ENCODE measurements around the gene ADPRS.

The ADPRS gene

DNA sequence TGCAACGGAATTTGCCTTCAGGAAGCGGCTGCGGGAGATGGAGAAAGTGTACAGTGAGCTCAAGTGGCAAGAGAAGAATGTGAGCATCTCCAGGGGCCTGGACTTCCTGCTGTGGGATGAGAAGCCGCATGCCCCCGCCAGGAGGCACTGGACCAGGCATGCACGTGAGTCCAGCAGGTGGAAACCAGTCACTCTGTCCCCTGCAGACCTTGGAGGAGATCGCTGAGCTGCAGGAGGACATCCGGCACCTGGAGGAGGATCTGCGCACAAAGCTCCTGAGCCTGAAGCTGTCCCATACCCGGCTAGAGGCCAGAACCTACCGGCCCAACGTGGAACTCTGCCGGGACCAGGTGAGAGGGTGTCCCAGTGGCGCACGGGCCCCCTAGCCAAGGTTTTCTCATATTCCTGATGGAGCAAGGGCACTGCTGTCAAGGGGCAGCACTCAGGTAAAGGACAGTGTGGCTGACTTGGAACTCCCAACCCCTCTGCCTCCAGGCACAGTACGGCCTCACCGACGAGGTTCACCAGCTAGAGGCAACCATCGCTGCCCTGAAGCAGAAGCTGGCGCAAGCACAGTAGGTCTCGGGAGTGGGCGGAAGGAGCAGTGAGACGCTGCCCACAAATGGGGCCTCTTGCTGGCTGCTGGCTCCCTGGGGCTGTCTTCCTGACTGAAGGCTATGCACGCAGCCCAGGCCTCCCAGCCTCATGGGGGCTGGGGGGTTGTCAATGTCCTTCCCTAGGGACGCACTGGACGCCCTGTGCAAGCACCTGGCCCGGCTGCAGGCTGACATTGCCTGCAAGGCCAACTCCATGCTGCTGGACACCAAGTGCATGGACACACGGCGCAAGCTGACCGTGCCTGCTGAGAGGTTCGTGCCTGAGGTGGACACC is 1.2 kb upstream of the ADPRS start:
- no peak for DNase-seq

DNA sequence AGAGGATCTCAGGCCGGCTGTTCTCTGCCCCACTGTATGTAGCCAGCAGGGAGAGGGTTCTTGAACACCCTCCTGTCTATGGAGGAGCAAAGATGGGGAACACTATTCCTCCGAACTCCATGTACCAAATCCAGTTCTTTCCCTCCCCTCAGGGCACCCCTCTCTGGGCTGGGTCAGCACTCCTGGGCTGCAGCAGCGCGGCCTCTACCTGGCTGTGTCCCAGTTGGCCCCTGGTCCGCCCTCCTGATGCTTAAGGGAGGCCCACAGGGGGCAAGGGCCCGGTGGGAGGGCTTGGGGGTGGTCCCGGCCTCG is 471 bp upstream of the ADPRS start:
- no peak for DNase-seq

DNA sequence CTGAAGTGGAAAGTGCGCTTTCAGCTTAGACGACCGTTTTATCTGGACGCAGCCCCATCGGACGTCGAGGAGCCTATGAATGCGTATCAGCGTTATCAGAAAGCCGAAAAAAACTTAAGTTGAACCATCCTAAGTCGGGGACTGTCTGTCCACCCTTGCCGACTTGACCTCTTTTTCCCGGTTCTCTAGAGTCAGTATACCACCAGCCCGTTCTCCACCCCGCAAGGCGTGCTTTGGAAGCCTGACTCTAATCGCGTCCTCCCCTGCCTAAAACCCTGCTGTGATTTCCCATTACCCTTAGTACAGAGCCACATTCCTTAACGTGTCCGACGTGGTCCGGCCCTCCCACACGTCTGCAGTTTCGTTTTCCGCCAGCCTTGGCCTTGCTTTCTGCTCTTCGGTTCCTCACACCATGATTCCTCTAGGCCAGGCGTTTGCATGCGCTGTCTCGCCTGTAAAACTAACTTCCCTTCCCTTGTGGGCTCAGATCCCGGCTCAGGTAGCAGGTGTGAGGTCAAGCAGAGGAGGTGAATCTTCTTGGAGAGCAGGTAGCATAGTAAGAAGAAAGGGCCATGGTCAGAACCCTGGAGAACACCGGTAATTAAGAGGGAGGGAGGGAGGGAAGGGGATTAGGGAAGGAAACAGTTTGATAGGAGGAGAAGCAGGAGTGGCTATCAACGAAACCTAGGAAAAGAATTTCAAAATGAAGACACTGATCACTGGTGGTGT is 865 bp downstream of the ADPRS start:
- DNase-seq, result no peak

GRCh38 chr1:36091141-36091540 is 2.4 kb downstream of the ADPRS start:
- DNase-seq, result no peak

- no peak for DNase-seq
Measured at GRCh38 chr1:36091698-36092097, 3.0 kb downstream of the ADPRS start.

GRCh38 chr1:36092166-36092797 is 3.6 kb downstream of the ADPRS start:
- DNase-seq, result no peak

- no peak for DNase-seq
Measured at GRCh38 chr1:36092798-36093185, 4.1 kb downstream of the ADPRS start.

DNA sequence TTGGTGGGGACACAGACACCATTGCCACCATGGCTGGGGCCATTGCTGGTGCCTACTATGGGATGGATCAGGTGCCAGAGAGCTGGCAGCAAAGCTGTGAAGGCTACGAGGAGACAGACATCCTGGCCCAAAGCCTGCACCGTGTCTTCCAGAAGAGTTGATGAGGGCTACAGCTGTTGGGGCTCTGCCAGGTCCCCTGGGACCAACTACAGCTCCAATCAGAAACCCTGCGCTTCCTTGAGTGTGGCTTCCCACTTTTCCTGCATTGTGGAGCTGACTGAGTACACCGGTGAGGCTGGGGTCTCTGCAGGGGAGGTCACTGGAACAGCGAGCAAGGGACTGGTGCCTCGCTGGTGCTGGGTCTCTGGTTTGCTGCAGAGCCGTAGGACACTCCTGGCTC is 4.5 kb downstream of the ADPRS start:
- DNase-seq, result no peak

- DNase-seq, result no peak
Measured at GRCh38 chr1:36093929-36094328, 5.2 kb downstream of the ADPRS start.

DNA sequence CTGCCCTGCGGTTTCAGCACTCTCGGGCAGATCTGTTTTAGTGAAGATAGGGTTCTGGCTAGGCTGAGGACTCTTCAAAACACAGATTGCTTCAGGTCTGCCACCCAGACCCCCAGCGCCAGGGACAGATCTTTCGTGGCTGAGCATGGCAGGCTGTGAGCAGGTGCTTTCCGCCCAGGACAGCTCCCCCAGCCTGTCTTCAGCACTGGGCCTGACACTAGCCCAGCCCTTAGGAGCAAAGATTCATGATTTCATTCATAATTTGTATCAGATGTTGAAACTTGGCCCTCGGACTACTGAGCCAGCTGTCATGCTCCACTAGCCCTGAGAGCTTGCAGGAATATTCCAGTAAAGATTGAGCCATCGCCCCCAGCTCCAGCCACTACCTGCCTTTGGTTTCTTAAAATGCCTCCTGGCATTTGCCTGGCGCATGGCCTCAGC is 5.9 kb downstream of the ADPRS start:
- DNase-seq, result no peak

- DNase-seq, result no peak
Measured at GRCh38 chr1:36095760-36096405, 7.2 kb downstream of the ADPRS start.

DNA sequence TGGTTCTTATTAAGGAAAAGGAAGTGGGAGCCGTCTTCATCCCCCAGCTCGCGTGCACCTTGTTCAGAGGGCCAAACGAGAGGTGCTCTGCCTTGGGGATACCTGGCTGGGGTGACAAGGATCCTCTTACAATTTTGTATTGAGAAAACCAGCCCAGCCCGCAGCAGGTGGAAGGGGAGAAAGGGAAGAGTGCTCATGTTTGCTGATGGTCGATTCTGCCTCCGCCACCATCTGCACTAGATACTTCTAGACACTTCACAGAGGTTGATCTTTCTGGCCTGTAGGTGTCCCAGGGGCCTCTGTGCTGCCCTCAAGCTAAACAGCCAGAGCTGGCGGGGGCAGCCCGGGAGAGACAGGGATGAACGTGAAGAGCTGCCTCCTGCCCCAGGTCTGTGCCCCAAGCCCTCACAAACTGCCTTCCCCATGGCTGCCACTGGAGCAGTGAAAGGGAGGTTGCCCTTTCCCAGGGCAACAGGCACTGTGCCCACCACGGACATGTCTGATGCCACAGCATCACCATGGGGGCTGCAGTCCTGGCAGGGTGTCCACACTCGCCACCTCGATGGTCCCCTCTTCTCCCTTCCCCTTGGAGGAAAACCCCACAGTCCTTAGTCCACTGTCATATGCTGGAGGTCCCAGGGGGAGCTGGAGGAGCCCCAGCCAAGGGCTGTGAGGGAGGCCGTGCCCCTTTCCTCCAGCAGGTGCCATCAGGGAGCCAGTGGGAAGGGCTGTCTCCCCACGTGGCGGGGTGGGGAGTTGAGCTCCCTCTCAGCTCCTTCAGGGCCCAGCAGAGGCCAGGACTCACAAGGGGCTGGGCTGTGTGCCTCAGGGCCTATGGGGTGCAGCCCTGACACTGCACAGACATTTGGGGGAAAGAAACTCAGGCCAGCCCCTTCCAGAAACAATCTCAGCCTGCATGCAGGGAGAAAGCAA is 8.1 kb downstream of the ADPRS start:
- DNase-seq, result no peak

- no peak for DNase-seq
Measured at GRCh38 chr1:36097693-36098585, 9.2 kb downstream of the ADPRS start.

DNA sequence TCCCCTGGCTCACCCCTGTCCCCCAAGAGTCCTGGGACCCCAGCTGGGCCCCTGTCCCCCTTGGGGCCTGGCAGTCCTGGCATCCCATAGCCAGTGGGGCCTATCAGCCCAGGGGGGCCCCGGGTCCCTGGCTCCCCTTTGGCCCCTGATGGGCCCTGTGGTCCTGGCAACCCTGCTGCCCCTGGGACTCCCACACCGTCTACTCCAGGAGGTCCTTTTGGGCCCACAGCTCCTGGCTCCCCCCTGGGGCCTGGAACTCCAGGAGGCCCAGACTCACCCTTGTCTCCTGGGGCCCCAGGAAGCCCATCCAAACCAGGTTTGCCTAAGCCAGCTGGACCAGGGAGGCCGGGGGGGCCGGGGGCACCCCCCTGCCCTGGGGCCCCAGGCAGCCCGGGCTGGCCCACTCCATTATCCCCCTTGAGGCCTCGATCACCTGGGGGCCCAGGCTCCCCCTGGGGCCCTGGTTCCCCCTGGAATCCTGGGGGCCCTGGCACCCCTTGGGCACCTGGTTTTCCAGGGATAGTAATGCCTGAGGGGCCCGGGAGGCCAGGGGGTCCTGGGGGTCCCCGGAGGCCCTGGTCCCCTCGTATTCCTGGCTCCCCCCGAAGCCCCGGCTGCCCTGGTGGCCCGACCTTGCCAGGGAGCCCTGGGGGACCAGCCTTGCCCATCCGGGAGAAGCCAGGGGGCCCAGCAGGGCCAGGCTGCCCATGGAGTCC is 10.1 kb downstream of the ADPRS start:
- DNase-seq, result no peak

DNA sequence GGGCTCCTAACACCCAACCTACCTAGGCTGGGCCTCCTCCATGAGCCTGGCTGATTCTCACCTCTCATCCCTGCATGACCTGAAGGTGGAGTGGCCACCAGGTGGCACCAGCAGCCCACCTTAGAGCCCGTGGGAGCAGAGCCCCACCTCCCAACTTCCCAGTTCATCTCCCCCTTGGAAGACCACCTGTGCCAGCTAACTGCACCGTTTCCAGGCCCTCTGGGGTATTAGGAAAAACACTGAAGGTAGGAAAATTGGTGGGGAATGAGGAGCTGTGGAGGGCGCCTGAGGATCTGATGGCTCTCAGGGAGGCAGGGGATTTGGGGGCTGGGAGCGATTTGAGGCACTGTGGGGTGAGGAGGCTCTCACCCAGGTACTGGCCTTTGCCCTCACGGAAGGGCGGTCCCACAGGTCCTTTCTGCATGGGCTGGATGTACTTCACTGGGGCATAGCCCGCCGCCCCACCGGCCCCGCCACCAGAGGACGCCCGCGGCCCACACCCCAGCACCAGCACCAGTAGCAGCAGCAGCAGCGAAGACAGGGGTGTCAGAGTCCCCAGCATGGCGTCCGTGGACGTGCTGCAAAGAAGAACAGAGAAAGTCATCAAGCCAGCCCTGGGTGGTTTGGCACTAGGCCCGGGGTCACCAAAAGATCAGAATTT is 11.1 kb downstream of the ADPRS start:
- peak; percentile 73 to 85 for DNase-seq

DNA sequence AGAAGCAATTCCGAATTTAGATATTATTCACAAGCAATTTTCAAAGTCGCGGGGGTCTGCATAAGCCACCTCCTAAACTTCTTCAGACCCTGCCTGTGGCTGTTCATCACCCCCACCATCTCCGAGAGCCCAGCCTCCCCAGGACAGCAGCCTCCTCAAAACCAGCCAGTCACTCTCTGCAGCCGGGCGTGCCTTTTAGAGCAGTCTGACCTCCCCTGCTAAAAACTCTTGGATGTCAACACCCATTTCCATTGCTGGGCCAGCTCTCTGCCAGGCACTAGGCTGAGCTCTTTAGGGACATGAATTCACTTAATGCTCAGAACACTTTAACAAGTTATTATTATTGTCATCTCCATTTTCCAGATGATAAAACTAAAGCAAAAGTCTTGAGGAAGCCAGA is 11.7 kb downstream of the ADPRS start:
- DNase-seq, result no peak

GRCh38 chr1:36101546-36101945 is 12.9 kb downstream of the ADPRS start:
- no peak for DNase-seq

DNA sequence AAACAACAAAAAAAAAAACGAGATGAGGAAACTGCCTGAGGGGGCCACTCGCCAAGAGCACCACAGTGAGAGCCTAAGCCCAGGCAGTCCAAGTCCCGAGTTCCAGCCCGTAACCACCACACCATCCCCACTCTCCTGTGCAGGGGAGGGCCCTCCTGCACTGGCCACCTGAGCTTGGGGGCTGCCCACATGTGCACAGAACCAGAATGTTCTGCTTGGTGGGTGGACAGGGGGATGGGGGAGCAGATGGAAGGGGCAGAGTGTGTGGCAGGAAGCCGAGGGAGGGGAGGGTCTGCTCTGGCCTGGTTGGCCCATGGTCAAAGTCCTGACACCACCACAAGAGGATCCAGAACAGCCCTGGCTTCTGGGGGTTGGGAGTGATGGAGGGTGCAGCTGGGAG is 17.6 kb downstream of the ADPRS start:
- no peak for DNase-seq

- DNase-seq, result no peak
Measured at GRCh38 chr1:36107394-36107793, 18.7 kb downstream of the ADPRS start.

GRCh38 chr1:36108314-36108713 is 19.6 kb downstream of the ADPRS start:
- no peak for DNase-seq
